Fibroblast of lung (primary cell): ENCODE measurements around the gene DIP2C.

Experiments used
- EZH2 ChIP-seq: IDR thresholded peaks from 2 replicates; pipeline ENCODE4 v1.5.1; 2012; ENCODE audit warnings: low read length, control low read depth, mild to moderate bottlenecking; ENCODE audit errors: missing control alignments
- TF ChIP-seq, protein P1 (sequence below), 2 donors: IDR thresholded peaks in 1 of 2; conservative IDR thresholded peaks in 1 of 2; 1 replicate in 1 of 2; 2 replicates in 1 of 2; pipeline ENCODE4 v1.5.1; 2011 to 2012; ENCODE audit warnings: low read length in 2 of 2, control low read depth in 1 of 2, inconsistent platforms in 1 of 2, low read depth in 1 of 2, mild to moderate bottlenecking in 1 of 2

DNA sequence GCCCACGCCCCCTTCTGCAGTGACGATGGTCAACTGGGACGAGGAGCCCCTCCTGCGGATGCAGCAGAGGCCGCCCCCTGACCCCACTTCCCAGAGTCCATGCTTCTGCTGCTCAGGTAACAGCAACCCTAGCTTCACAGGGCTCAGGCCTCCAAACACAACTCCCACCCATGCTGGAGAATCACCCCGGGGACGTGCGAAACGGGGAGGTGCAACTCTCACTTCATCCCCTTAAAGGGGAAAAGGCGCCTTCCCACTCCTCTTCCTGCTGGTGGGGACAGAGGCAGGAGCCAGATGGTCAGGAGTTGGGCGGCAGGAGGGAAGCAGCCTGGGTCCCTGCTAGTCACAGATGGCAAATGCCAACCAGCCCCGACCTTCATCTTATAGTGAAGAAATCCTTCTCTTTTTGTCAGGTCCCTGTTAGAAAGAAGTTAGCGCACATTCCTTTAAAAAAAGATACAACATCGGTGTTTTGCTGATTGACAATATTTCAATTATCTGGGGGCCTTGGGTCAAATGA lies 155.4 kb downstream of the DIP2C start:
- TF ChIP-seq, protein P1, sequence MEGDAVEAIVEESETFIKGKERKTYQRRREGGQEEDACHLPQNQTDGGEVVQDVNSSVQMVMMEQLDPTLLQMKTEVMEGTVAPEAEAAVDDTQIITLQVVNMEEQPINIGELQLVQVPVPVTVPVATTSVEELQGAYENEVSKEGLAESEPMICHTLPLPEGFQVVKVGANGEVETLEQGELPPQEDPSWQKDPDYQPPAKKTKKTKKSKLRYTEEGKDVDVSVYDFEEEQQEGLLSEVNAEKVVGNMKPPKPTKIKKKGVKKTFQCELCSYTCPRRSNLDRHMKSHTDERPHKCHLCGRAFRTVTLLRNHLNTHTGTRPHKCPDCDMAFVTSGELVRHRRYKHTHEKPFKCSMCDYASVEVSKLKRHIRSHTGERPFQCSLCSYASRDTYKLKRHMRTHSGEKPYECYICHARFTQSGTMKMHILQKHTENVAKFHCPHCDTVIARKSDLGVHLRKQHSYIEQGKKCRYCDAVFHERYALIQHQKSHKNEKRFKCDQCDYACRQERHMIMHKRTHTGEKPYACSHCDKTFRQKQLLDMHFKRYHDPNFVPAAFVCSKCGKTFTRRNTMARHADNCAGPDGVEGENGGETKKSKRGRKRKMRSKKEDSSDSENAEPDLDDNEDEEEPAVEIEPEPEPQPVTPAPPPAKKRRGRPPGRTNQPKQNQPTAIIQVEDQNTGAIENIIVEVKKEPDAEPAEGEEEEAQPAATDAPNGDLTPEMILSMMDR (conservative IDR thresholded peaks at IDR 0.05 in 1 of 2, IDR thresholded peaks at IDR 0.05 in 1 of 2; ENCODE audit: low read depth in 1 of 2, low read length in 2 of 2): no peak
- no peak for TF ChIP-seq EZH2
